Measurements from ENCODE around the gene SLMAP.

GRCh38 chr3:57971975-57972374 lies 215.9 kb downstream of the SLMAP start:
- TF ChIP-seq EP300 (IDR thresholded peaks at IDR 0.05) (no peak), TP53 (CRISPR knock-in tag; IDR thresholded peaks at IDR 0.05) (no peak), CTCF (IDR thresholded peaks at IDR 0.05) (no peak), PBX3 (IDR thresholded peaks at IDR 0.05) (no peak), CHD4 (IDR thresholded peaks at IDR 0.05; ENCODE audit: borderline replicate concordance) (no peak)
